GM21528 (cell line): Measurements from ENCODE around the gene CRIM1.

ENCODE experiments used
- ATAC-seq: cut with Tn5 transposase; IDR thresholded peaks from one replicate; pipeline ENCODE4 v1.9.1; 2021; ENCODE audit warnings: mild to moderate bottlenecking, moderate library complexity; ENCODE audit not compliant: unreplicated experiment, low FRiP score

CRIM1 gene

GRCh38 chr2:36566887-36567286 is 211.3 kb downstream of the CRIM1 start:
- no peak for ATAC-seq

GRCh38 chr2:36567711-36568408 is 212.3 kb downstream of the CRIM1 start:
- ATAC-seq, result no peak

DNA sequence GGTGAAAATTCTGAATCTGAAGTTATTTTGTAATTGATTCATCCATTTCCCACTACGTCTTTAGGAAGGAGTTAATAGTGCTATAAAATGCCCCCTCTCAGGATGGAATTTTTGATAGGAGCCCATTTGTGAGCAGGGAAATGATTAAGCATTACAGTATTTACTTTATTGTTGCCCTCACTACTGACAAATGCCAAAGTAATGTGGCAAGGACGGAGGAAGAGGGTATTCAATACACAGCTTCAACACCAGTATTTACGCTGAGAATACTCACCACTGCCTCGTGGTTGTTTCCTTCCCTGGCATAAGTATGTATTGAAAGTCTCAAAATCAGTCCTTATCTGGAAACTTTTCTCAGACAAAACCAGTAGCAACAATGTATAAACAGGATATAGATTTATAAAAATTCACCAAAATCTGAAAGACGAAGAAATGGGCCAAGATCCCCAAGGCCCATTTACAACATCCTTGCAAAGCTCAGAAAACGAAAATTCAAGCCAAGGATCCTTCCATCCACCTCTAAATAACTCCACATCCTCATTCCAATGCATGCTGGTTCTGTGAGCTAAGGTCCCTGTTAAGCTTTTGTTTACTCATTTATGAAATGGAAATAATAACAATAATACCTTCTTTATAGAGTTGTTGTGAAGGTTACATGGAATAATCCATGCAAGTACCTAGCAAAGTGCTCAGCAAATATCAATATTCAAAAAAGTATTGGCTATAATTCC is 213.1 kb downstream of the CRIM1 start:
- ATAC-seq, result no peak

GRCh38 chr2:36569267-36569856 is 213.8 kb downstream of the CRIM1 start:
- no peak for ATAC-seq

DNA sequence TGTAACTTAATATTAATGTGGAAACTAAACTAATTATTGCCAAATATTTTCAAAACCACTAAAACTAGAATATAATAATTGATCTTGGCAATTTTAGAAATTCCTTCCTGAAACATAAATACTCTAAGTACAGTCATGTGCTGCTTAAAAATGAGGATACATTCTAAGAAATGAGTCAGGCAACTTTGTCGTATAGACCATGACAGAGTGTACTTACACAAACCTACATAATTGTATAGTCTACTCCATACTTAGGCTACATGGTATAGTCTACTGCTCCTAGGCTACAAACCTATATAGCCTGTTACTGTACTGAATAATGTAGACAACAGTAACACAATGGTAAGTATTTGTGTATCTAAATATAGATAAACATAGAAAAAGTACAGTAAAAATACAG is 214.8 kb downstream of the CRIM1 start:
- no peak for ATAC-seq

GRCh38 chr2:36572054-36572718 is 216.6 kb downstream of the CRIM1 start:
- no peak for ATAC-seq

DNA sequence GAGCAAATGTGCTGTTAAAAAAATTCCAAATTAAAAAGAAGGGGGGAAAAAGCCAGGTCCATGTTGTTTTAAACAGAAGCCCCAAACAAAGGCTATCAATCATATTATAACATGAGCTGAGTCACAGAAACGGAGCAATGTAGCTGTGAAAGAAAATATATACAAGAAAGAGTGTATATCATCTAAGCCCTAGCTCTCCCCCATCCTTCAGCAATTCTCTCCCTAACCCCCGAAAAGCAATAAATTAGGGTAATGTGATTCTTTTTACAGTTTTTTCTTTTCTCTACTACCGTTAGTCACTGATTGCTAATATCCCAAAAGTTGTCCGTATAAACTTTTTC is 217.1 kb downstream of the CRIM1 start:
- no peak for ATAC-seq

DNA sequence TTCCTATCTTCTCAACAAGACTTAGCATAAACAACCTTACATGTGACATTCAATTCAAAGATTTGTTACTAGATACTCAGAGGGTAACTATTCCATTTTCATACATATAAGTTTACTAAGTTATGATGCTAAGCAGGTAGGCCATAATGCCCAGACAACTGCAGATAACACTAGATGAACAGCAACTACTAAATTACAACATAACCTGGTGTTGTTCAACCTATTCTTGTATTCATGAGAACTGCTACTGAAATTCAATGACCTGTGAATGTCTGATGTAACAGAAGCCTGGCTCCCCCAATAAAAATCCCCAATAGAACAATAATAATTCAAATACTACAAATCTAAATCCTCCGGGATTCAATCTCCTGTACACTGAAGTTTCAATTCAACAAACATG is 217.6 kb downstream of the CRIM1 start:
- no peak for ATAC-seq

GRCh38 chr2:36574560-36574959 is 219.0 kb downstream of the CRIM1 start:
- ATAC-seq, result no peak

DNA sequence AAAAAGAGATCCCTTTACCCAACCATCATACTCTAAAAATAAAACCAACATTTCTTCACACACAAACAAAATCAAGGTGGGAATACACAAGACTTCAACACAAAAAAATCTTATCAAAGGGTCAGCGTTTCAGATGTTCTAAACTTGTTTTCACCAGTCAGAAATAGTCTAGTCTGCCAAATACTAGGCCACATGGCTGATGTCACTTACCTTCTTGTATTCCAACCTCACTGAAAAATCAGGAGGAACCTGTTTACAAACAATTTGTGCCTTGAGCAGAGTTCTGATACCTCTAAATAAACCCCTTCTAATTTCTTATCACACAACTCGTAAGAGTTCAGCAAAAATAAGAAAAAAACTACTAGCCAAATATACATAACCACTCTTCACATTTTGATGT is 222.3 kb downstream of the CRIM1 start:
- no peak for ATAC-seq

GRCh38 chr2:36578343-36579296 is 223.0 kb downstream of the CRIM1 start:
- ATAC-seq, result no peak

GRCh38 chr2:36579297-36579664 is 223.7 kb downstream of the CRIM1 start:
- no peak for ATAC-seq

- ATAC-seq, result no peak
These were observed 227.0 kb downstream of the CRIM1 start for GRCh38 chr2:36582538-36582937.

GRCh38 chr2:36582951-36583350 is 227.4 kb downstream of the CRIM1 start:
- ATAC-seq, result no peak

DNA sequence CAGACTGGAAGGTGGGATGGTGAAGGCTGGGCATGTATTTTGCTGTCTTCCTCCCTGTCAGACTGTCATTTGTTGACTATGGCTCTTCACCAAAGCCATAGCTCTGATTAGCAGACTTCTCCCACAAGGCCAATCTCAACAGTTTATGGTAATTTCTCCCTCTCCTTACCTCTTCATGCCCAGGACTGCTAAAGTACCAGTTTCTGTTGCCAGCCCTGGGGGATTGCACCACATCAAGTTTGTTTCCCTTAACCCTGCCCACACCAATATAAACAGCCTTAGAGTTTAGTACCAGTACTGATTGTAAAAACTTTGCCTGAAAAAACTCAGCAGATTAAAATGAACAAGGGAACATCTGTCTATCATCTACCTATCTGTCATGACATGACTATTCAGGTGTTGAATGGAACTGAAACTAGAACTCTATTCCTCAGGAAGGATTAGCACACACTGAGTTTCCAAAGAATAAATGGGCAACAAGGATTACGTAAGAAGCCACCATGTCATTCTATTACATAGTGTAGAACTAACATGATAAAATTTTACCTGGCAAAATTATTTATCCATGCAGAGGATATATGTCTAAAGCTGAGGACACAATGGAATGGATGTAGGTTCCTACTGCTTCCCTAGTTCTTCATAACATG is 228.7 kb downstream of the CRIM1 start:
- no peak for ATAC-seq

GRCh38 chr2:36586672-36587071 is 231.1 kb downstream of the CRIM1 start:
- no peak for ATAC-seq

- no peak for ATAC-seq
These were observed 231.5 kb downstream of the CRIM1 start for GRCh38 chr2:36587101-36587500.

- ATAC-seq, result no peak
These were observed 232.0 kb downstream of the CRIM1 start for GRCh38 chr2:36587556-36587955.

DNA sequence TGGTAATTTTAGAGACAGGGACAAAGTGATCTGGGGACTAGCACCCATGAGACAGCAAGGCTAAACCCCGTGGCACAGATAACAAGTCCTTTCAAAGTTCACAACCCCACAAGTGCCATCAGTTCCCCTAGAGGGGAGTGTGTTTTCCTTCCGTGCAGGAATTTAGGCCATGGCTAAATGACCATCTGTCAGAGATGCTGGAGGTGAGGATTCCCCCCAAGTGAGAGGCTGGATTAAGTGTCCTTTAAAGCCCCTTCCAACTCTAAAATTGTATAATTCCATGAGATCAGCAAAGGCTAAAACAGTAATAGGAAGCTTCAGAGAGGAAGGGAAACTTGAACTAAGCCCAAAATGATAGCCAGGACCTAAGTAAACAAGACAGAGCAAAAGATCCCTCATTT is 233.7 kb downstream of the CRIM1 start:
- ATAC-seq, result no peak

DNA sequence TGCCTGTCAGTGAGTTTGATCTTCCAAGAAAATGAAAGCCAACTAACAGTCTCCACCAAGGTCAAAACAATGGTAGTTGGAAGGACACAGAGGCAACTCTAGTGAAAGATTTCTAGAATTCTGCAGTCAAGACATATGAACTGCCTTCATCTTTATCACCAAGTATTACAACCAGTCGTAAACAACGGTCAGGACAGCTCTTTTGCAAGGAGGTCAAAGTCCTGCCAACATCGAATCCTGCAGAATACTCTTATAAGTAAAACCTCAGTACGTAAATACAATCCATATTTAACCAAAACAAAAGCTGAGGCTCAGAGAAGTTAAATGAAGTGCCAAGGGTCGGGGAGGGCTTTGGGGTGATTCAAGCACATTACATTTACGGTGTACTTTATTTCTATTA is 239.3 kb downstream of the CRIM1 start:
- no peak for ATAC-seq
